Adipocyte (in vitro differentiated cells): ENCODE results near the gene ATP2C2.

Source experiments
- DNase-seq: peaks from one replicate; pipeline ENCODE4 v3.0.0-alpha.2; 2015; ENCODE audit warnings: low read depth
- H3K27me3 ChIP-seq: replicated peaks from 2 replicates; pipeline ENCODE4 v1.7.0; 2013; ENCODE audit warnings: mild to moderate bottlenecking, low read length, moderate library complexity; ENCODE audit not compliant: control insufficient read depth, insufficient read depth
- H3K36me3 ChIP-seq: 2 replicates; pipeline ENCODE4 v1.7.0; 2013; ENCODE audit warnings: low read length, mild to moderate bottlenecking, moderate library complexity; ENCODE audit not compliant: control insufficient read depth, insufficient read depth, severe bottlenecking
- H3K4me1 ChIP-seq: 2 replicates; pipeline ENCODE4 v1.7.0; 2013; ENCODE audit warnings: mild to moderate bottlenecking, low read length, moderate library complexity; ENCODE audit not compliant: control insufficient read depth, insufficient read depth
- H3K4me3 ChIP-seq: 2 replicates; pipeline ENCODE4 v1.7.0; 2013; ENCODE audit warnings: mild to moderate bottlenecking, low read length, moderate library complexity
- H3K9ac ChIP-seq: 2 replicates; pipeline ENCODE4 v1.7.0; 2013; ENCODE audit warnings: mild to moderate bottlenecking, low read length, moderate library complexity
- H3K9me3 ChIP-seq: 2 replicates; pipeline ENCODE4 v1.7.0; 2013; ENCODE audit warnings: mild to moderate bottlenecking, low read length, moderate library complexity; ENCODE audit not compliant: control insufficient read depth

The ATP2C2 gene

DNA sequence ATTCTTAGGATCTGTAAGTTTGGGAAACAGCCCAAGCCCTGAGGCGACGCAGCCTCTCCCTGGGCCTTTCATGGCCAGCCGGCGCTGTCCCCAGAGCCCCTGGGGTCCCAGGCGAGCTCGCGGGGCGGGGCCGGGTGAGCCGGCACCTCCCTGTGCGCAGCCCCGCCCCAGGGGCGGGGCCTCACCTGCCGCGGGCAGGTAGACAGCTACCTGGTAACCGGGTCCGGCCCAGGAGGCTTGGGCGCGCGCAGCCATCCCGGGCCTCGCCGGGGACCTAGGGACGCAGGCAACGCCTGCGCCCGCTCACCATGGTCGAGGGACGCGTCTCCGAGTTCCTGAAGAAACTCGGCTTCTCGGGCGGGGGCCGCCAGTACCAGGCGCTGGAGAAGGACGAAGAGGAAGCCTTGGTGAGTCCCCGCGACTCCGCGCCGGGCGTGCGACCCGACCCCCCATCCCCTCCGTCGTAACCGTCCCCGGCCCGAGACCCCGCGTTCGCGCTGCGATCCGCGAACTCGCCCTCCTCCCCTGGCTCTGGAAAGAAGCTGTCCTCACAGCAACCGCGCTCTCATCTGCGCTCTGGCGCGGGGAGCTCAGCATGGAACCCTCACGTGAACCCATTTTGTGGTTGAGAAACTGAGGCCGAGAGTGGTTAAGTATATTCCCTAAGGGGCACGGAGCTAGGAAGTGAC, at the start of gene ATP2C2:
Gene ATP2C2 (plus strand): TSS at position 231 of the 689 bp plus-strand sequence. CDS start 78 bp downstream, at position 309.
- Histone ChIP-seq H3K27me3 (peaks cover 76% of the 10 kb centered on the region), H3K4me3 (no peak within 1 kb of the TSS), H3K9me3 (no peaks in the 10 kb centered on the region), H3K9ac (no peak within 1 kb of the TSS), H3K4me1 (no peaks in the 10 kb centered on the region), H3K36me3 (no peaks in the 10 kb centered on the region)
- DNase-seq, result no peak

DNA sequence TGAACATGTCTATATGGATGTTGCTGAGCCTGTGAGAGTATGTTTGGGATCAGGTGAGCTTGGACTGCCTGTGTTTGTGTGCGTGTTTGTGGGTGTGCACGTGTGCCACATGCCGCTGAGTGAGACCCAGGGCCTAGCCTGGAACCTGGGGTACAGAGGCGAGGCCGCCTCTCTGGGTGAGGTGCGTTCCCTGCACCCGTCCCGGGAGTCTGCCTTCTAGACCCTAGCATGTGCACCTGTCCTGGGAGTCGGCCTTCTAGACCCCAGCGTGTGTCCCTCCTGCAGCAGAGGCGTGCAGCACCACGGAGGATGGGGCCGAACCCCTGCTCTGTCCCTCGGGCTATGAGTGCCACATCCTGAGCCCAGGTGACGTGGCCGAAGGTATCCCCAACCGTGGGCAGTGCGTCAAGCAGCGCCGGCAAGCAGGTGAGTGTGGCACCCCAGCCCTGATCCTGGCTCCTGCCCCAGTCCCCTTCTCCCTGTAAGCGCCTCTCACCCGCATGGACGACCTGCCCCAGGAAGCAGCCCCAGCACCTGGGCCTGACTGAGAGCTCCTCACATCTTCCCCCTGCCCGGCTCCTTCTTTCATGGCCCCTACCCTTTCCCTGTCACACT, 49.1 kb upstream of the ATP2C2 start:
- DNase-seq, result no peak
- Histone ChIP-seq H3K4me1 (peaks cover 7% of the 10 kb centered on the region), H3K9me3 (peaks cover 8% of the 10 kb centered on the region), H3K4me3 (no peak overlapping the region), H3K9ac (no peak overlapping the region), H3K27me3 (peaks cover 38% of the 10 kb centered on the region), H3K36me3 (no peaks in the 10 kb centered on the region)

DNA sequence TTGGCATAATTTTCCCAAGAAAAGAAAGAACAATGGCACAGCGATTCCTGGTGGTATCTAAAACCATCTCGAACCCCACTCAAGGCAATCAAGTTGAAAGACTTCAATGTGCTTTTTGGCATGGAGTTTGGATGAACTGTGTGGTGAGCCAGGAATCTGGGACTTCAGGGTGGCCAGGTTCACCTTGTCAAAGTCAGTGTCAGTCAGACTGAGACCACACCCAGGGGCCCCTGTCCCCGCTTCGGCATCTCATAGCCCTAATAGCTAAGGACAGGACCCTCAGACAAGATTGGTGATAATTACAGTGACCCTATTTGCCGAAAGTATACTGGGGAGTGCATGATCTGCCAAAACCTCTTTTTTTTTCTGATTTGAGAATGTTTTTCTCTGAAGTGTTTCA, 47.8 kb upstream of the ATP2C2 start:
- peaks cover 39% of the 10 kb centered on the region for H3K27me3 ChIP-seq
- H3K4me3 ChIP-seq, result no peak overlapping the region
- H3K9me3 ChIP-seq, result peaks cover 10% of the 10 kb centered on the region
- no peaks in the 10 kb centered on the region for H3K36me3 ChIP-seq
- no peak overlapping the region for H3K9ac ChIP-seq
- no peak for DNase-seq
- peaks cover under 1% of the 10 kb centered on the region for H3K4me1 ChIP-seq

- peaks cover 20% of the 10 kb centered on the region for H3K9me3 ChIP-seq
- no peak for DNase-seq
- no peaks in the 10 kb centered on the region for H3K36me3 ChIP-seq
- H3K9ac ChIP-seq, result no peak overlapping the region
- H3K4me1 ChIP-seq, result no peaks in the 10 kb centered on the region
- no peak overlapping the region for H3K4me3 ChIP-seq
- H3K27me3 ChIP-seq, result peaks cover 39% of the 10 kb centered on the region
Measured at GRCh38 chr16:84321932-84322331, 46.4 kb upstream of the ATP2C2 start.

DNA sequence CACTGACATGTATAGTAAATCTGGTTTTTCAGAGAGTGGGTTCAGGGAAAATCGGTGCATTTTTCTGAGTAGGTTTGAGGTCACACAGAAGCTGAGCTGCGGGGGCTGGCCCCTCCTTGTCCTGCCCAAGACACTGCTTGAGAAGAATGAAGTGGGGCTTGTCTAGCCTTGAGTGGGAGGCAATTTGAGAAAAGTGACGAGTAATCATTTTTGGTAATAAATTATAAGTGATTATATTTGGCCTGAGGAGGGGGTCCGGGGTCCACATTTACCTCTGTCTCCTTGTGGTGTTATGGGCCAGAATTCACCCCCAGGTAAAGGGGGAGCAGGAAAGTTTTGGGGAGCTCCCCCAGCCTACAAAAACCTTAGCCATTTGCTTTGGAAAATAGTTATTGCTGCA, 45.6 kb upstream of the ATP2C2 start:
- no peak overlapping the region for H3K9ac ChIP-seq
- H3K9me3 ChIP-seq, result peaks cover 25% of the 10 kb centered on the region
- peaks cover 42% of the 10 kb centered on the region for H3K27me3 ChIP-seq
- DNase-seq, result no peak
- H3K36me3 ChIP-seq, result no peaks in the 10 kb centered on the region
- H3K4me3 ChIP-seq, result no peak overlapping the region
- H3K4me1 ChIP-seq, result no peaks in the 10 kb centered on the region

GRCh38 chr16:84323606-84324005, 44.7 kb upstream of the ATP2C2 start:
- Histone ChIP-seq H3K4me1 (no peaks in the 10 kb centered on the region), H3K27me3 (peaks cover 46% of the 10 kb centered on the region), H3K4me3 (no peak overlapping the region), H3K9me3 (peaks cover 29% of the 10 kb centered on the region), H3K9ac (no peak overlapping the region), H3K36me3 (no peaks in the 10 kb centered on the region)
- no peak for DNase-seq

GRCh38 chr16:84324434-84325262, 43.7 kb upstream of the ATP2C2 start:
- H3K27me3 ChIP-seq, result peaks cover 46% of the 10 kb centered on the region

DNA sequence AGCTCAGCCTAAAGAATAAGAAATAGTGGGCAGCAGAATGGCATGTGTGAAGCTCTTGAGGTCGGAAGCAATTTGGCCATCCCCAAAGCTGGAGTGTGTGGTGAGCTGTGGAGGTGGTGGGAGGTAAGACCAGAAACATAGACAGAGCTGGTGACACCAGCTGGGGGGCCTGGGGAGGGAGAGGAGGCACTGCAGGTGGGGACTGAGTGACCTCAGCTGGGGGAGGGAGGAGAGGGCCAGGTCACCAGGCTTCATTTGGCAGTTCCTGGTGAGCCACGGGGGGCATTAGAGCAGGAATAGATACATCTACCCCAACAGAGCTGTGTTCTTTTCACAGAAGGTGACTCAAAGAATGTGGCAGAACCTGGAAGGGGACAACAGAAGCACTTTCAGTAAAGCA, 41.8 kb upstream of the ATP2C2 start:
- no peaks in the 10 kb centered on the region for H3K4me1 ChIP-seq
- no peak overlapping the region for H3K4me3 ChIP-seq
- peaks cover 29% of the 10 kb centered on the region for H3K9me3 ChIP-seq
- DNase-seq, result no peak
- H3K27me3 ChIP-seq, result peaks cover 34% of the 10 kb centered on the region
- H3K9ac ChIP-seq, result no peak overlapping the region
- no peaks in the 10 kb centered on the region for H3K36me3 ChIP-seq

More at GRCh38 chr16:84324434-84325262, 43.7 kb upstream of the ATP2C2 start:
- H3K4me3 ChIP-seq, result no peak overlapping the region
- H3K4me1 ChIP-seq, result no peaks in the 10 kb centered on the region
- H3K9me3 ChIP-seq, result peaks cover 29% of the 10 kb centered on the region
- H3K36me3 ChIP-seq, result no peaks in the 10 kb centered on the region
- no peak overlapping the region for H3K9ac ChIP-seq
- no peak for DNase-seq

GRCh38 chr16:84327926-84328505, 40.3 kb upstream of the ATP2C2 start:
- Histone ChIP-seq H3K36me3 (no peaks in the 10 kb centered on the region), H3K4me1 (no peaks in the 10 kb centered on the region), H3K27me3 (peaks cover 29% of the 10 kb centered on the region), H3K9ac (no peak overlapping the region), H3K4me3 (no peak overlapping the region), H3K9me3 (peaks cover 29% of the 10 kb centered on the region)
- DNase-seq, result no peak

- no peak for DNase-seq
- Histone ChIP-seq H3K9me3 (peaks cover 29% of the 10 kb centered on the region), H3K27me3 (peaks cover 36% of the 10 kb centered on the region), H3K4me1 (no peaks in the 10 kb centered on the region), H3K36me3 (no peaks in the 10 kb centered on the region), H3K4me3 (no peak overlapping the region), H3K9ac (no peak overlapping the region)
Measured at GRCh38 chr16:84329016-84329415, 39.3 kb upstream of the ATP2C2 start.
